NCI-H526 treated with DMSO at 0.1 percent for 48 hours (cell line): Measurements from ENCODE around the gene SV2B.

Experiments
- DNase-seq: peaks from one replicate; lab custom pipeline; 2025; lab: John Stamatoyannopoulos, UW

Gene SV2B

GRCh38 chr15:91141097-91141496 lies 41.0 kb downstream of the SV2B start:
- no peak for DNase-seq

DNA sequence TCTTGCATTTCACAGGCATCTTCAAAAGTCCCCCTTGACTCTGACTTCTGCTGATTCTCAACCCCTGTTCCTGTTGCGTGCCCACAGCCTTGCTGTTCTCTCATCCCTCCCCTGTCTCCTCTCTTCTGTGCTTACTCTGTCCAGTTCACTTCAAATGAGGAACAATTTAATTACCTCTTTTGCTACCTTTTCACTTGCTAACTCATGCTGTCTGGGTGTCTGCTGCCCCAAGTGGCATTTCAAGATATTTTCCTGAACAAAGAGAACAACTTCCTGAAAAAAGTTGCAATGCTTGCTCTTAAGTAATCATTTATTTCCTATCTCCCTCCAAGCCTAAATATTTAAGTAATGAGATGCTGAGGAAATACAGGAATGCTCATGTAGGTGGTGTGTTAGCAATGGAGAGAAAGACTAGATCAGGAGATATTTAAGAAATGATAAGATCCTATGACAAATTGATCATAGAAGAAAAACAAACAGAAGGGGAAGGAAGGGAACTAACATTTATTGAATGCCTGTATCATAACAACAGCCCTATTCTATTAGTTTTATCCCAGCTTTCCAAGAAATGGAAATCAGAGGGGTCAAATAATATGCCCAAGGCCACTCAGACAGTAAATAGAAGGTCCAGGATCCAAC lies 42.2 kb downstream of the SV2B start:
- DNase-seq = no peak

GRCh38 chr15:91142946-91143345 lies 42.9 kb downstream of the SV2B start:
- no peak for DNase-seq

DNA sequence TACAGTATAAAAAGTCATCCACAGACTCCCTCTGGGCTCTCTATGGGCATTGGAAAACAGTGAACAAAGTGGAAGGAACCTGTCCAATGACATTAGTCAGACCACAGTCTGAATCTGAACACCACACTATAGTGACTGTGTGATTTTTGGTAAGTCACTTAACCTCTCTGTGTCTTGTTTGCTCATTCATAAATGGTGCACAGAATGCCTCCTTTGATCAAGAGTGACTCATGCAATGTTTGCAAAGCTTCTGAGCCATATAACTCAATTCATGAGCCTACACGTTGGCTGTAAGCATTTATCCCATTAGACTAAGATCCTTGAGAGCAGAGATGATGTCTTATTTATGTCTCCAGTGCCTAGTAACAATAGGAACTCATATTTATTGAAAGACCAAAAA lies 46.7 kb downstream of the SV2B start:
- no peak for DNase-seq

DNA sequence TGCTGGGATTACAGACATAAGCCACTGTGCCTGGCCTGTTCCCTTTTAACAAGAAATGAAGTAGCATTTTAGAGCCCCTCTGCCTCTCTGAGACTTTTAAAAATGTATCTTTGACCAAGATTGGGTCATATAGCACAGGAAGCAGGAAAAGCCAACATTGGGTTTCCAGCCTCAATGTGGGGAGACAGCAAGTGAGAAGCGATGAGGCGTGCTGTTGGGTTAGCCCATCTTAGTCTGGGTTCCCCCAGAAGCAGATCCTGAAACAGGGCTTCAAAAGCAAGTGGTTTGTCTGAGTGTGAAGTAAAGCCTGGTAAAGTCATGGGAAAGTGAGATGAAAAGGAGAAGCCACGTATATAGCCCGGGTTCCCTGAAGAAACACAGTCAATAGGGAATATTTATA lies 48.2 kb downstream of the SV2B start:
- DNase-seq = no peak

GRCh38 chr15:91150502-91151160 lies 50.6 kb downstream of the SV2B start:
- DNase-seq = no peak

- DNase-seq = no peak
Observed at GRCh38 chr15:91151781-91152563, 51.9 kb downstream of the SV2B start.

- no peak for DNase-seq
Observed at GRCh38 chr15:91152896-91153581, 53.0 kb downstream of the SV2B start.

DNA sequence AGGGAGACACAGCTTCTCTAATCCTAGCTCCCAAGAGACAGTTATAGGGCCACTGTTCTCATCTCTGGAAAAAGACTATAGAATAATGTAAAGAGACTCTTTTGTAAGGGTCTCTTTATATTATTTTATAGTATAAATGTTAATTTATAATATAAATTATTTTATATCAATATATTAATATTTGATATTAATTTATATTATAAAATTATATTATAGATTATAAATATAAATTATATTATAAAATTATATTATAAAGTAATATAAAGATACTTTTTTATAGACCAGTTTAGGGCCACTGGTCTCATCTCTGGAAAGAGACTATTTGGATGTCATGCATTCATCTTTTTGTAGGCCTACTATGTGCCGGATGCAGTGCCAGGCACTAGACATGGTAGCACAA lies 53.9 kb downstream of the SV2B start:
- DNase-seq = no peak

- no peak for DNase-seq
Observed at GRCh38 chr15:91156175-91156726, 56.2 kb downstream of the SV2B start.

DNA sequence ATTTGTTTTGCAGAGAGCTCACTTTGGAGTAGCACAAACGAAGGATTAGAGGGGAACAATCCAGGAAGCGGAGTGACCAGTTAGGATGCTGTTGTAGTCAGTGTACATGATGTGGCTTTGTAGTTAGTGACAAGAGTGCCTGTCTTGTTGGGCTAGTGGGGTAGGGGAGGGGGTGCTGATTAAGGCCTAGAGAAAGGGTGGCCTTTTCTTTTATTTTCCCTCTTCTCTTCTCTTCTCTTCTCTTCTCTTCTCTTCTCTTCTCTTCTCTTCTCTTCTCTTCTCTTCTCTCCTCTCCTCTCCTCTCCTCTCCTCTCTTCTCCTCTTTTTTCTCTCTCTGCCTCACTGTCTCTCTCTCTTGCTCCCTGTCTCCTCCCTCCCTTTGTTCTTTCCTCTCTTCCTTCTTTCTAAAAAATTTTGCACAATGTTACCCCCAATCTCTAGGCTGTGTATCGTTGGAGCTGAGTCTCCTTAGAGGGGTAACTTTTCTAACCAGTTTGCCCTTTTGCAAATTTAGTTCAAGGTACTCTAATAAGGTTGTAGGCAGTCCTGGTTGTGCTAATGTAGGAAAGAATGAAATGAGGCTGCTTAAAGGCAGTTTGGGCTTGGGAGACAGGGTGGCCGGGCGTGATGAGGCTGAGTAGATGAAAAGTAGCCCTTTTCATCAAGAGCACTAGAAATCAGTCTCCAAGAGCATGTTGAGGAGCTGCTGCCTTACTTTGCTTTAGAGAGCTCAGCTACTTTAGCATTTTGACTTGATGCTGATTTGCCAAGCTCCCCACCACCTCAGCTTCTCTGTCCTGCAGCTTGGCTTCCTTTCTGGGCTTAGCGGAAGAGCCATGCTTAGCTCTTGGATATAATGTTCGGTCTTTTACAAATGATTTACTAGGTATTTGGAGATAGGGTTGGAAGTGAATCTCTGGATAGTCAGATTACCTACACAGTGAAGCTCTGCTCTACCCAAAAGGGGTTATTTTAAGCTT lies 58.6 kb downstream of the SV2B start:
- DNase-seq = no peak

GRCh38 chr15:91165850-91166249 lies 65.8 kb downstream of the SV2B start:
- DNase-seq = no peak

GRCh38 chr15:91168457-91168856 lies 68.4 kb downstream of the SV2B start:
- DNase-seq = no peak

GRCh38 chr15:91171334-91171733 lies 71.3 kb downstream of the SV2B start:
- no peak for DNase-seq

DNA sequence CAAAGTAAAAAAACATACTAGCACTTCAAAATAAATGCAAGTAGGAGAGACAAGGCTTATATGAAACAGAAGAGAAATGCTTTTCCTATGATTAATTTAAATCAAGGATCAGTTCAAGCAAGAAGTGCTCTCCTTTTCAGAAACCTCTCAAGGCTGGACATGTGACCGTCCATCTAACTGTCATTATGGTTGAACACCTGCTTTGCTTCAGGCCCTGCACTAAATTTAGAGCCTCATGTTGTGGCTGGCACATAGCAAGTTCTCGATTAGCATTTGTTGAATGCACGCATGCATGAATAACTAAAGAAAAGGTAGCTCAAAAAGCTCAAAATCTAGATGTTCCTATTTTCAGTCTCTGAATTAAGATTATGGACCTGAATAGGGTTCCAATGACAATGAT lies 82.0 kb downstream of the SV2B start:
- DNase-seq = no peak

DNA sequence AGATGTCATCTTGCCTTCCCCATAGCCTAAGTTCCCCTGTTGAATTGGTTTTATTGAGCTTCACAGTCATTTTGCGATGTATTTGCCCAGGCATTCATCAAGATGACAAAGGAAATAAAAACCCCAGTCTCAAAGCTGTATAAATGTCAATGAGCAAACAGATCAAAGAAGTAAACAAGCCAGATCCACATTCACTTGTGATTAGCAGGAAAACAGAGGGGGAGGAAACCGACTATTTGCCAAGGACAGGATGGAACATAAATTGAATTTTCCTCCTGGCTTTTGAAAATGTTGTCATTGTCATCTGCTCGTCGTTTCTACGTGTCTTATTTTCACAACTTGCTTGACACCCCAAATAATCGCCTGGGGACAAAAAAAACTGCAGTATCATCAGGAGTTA lies 83.5 kb downstream of the SV2B start:
- no peak for DNase-seq

DNA sequence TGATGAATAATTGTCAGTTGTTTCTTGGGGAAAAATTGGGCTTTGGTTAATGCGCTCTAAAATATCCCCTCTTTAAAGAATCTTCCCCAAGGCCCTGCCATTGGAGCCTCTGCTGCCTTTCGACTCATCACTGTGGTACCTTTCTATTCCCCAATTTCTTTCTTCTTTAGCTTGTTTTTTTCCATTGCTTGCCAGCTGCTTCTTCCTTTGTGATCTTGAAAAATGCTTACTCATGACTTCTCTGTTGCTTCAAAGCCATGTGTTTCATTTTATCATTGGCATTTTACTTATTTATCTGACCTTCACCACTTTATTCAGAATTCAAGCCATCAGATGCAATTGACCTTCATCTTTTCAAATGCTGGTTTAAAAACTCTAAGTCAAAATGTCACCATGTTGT lies 84.4 kb downstream of the SV2B start:
- DNase-seq = no peak

- DNase-seq = no peak
Observed at GRCh38 chr15:91186904-91187656, 87.0 kb downstream of the SV2B start.

DNA sequence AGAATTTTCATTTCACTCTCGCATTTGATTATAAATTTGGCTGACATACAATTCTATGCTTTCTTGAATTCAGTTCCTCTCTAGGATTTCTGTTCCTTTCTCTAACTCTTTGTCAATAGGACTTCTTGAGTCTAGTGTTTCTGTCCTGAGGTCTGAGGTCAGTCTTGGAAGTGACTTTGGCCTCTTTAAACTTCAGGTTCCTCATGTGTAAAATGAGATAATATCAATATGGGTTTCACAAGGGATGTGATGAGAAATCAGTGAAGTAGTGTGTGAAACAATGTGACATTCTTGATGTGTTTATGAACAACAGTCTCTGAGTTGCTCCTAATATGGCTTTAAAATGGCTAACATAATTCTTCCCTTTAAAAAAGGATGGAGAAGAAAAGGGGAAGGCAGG lies 92.2 kb downstream of the SV2B start:
- no peak for DNase-seq

- no peak for DNase-seq
Observed at GRCh38 chr15:91192690-91193377, 92.8 kb downstream of the SV2B start.
